Measurements from ENCODE around the gene TNNI3K. TPM values are rescaled to one million over a fixed set of nuclear protein-coding genes. Genes with fewer than 3 reads are reported as not detected.

Gene TNNI3K
- total RNA-seq, 4 donors from 2014 or later: 0.63 to 4.5 (median 3.6) TPM

- H3K9me3 ChIP-seq: no peaks in the 10 kb centered on the region
- no peak for TF ChIP-seq EP300 (IDR thresholded peaks at IDR 0.05)
- no peak for TF ChIP-seq POLR2AphosphoS5 (IDR thresholded peaks at IDR 0.05)
- TF ChIP-seq POLR2A (IDR thresholded peaks at IDR 0.05; ENCODE audit: low read depth): no peak
- no peak for TF ChIP-seq CTCF (IDR thresholded peaks at IDR 0.05)
- H3K4me1 ChIP-seq: no peaks in the 10 kb centered on the region
- H3K4me3 ChIP-seq: no peak overlapping the region
- WGBS: 61% methylated on average over 6 of the region's 6 CpGs
- no peak for DNase-seq (ENCODE audit: extremely low spot score)
- no peak overlapping the region for H3K27ac ChIP-seq (replicated peaks in 1 of 4)
- H3K27me3 ChIP-seq: no peaks in the 10 kb centered on the region
- peaks cover 0 to 3% (median 0%) of the 10 kb centered on the region in 4 donors for H3K36me3 ChIP-seq
- intact Hi-C loops (cut with DNase I): no loop called here
These were observed 228.8 kb downstream of the TNNI3K start for GRCh38 chr1:74464037-74464436.

- Histone ChIP-seq H3K4me3 (no peak overlapping the region), H3K27me3 (no peaks in the 10 kb centered on the region), H3K27ac (replicated peaks in 1 of 4) (no peak overlapping the region), H3K36me3 (peaks cover 0 to 3% (median 0%) of the 10 kb centered on the region in 4 donors), H3K4me1 (peaks cover 0 to 11% (median 5%) of the 10 kb centered on the region in 4 donors), H3K9me3 (no peaks in the 10 kb centered on the region)
- no peak for DNase-seq (ENCODE audit: extremely low spot score)
- TF ChIP-seq EP300 (IDR thresholded peaks at IDR 0.05) (no peak), CTCF (IDR thresholded peaks at IDR 0.05) (no peak), POLR2A (IDR thresholded peaks at IDR 0.05; ENCODE audit: low read depth) (no peak), POLR2AphosphoS5 (IDR thresholded peaks at IDR 0.05) (no peak)
- intact Hi-C loops (cut with DNase I): no loop called here
- 94% methylated on average over 12 of the region's 24 CpGs for WGBS
These were observed 230.1 kb downstream of the TNNI3K start for GRCh38 chr1:74465193-74465681.

- no peak overlapping the region for H3K4me3 ChIP-seq
- WGBS: 83% methylated on average over 3 of the region's 3 CpGs
- intact Hi-C loops (cut with DNase I): no loop called here
These were observed 232.7 kb downstream of the TNNI3K start for GRCh38 chr1:74467786-74468377.

GRCh38 chr1:74468982-74469603 is 233.9 kb downstream of the TNNI3K start:
- Histone ChIP-seq H3K4me3 (no peak overlapping the region), H3K4me1 (peaks cover 9 to 24% (median 17%) of the 10 kb centered on the region in 4 donors), H3K36me3 (peaks cover 0 to 3% (median 0%) of the 10 kb centered on the region in 4 donors), H3K9me3 (no peaks in the 10 kb centered on the region), H3K27ac (replicated peaks in 1 of 4) (no peak overlapping the region), H3K27me3 (no peaks in the 10 kb centered on the region)
- DNase-seq (ENCODE audit: extremely low spot score): no peak
- intact Hi-C loops (cut with DNase I): no loop called here
- 17% methylated on average over 2 of the region's 2 CpGs for WGBS
- TF ChIP-seq POLR2AphosphoS5 (IDR thresholded peaks at IDR 0.05): no peak
- no peak for TF ChIP-seq EP300 (IDR thresholded peaks at IDR 0.05)
- peak; percentile 39 to 64 (median 56) for TF ChIP-seq CTCF (IDR thresholded peaks at IDR 0.05)
- no peak for TF ChIP-seq POLR2A (IDR thresholded peaks at IDR 0.05; ENCODE audit: low read depth)

More at GRCh38 chr1:74467786-74468377, 232.7 kb downstream of the TNNI3K start:
- H3K27me3 ChIP-seq: no peaks in the 10 kb centered on the region
- peaks cover 9 to 24% (median 17%) of the 10 kb centered on the region in 4 donors for H3K4me1 ChIP-seq
- H3K27ac ChIP-seq (replicated peaks in 1 of 4): no peak overlapping the region
- no peaks in the 10 kb centered on the region for H3K9me3 ChIP-seq
- H3K36me3 ChIP-seq: peaks cover 0 to 3% (median 0%) of the 10 kb centered on the region in 4 donors
- no peak for DNase-seq (ENCODE audit: extremely low spot score)
- TF ChIP-seq EP300 (IDR thresholded peaks at IDR 0.05) (no peak), CTCF (IDR thresholded peaks at IDR 0.05) (no peak), POLR2A (IDR thresholded peaks at IDR 0.05; ENCODE audit: low read depth) (no peak), POLR2AphosphoS5 (IDR thresholded peaks at IDR 0.05) (no peak)

All from esophagus muscularis mucosa (tissue), 4 donors.